HG03378 (cell line): ENCODE measurements around the gene RNF113B.

ENCODE experiments used
- ATAC-seq: cut with Tn5 transposase; IDR thresholded peaks from one replicate; pipeline ENCODE4 v1.9.1; 2021; ENCODE audit warnings: mild to moderate bottlenecking, moderate library complexity; ENCODE audit not compliant: unreplicated experiment

RNF113B gene

DNA sequence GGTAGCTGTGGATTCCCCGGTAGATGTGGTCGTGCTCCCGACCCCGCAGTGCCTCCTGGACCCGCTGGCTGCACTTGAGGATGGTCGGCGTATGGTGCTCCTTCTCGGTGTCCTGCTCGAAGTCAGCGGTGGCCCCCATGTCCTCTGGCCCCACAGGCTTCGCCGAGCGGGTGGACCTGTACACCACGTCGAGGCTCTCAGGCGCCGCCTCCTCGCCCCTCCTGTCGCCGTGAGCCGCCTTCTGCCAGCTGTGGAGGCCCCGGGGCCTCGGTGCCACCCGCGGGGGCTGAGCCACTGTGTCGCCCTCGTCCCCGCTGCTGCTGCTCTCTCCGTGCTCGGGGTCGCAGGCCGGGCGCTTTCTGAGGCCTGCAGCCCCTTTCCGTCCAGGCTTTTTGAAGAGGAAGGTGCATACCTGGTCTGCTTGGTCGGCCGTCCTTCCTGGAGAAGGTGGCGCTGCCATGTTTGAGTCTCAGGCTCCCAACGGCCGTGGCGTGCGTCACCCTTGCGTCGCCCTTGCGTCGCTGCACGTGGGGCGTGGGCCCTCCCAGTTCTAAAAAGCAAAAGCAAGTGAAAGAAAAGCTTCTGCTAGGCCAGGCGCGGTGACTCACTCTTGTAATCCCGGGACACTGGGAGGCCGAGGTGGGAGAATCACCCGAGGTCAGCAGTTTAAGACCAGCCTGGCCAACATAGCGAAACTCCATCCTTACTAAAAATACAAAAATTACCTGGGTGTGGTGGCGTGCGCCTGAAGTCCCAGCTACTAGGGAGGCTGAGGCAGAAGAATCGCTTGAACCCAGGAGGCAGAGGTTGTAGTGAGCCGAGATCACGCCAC, at the start of gene RNF113B:
Gene RNF113B (minus strand): TSS at position 493 of the 832 bp plus-strand sequence. CDS start 33 bp downstream, at position 460.
- ATAC-seq: no peak

- ATAC-seq: no peak
Observed at GRCh38 chr13:98226496-98226895, 49.4 kb upstream of the RNF113B start.

- ATAC-seq: no peak
Observed at GRCh38 chr13:98225036-98225940, 48.2 kb upstream of the RNF113B start.

GRCh38 chr13:98224557-98224956, 47.5 kb upstream of the RNF113B start:
- ATAC-seq: no peak

DNA sequence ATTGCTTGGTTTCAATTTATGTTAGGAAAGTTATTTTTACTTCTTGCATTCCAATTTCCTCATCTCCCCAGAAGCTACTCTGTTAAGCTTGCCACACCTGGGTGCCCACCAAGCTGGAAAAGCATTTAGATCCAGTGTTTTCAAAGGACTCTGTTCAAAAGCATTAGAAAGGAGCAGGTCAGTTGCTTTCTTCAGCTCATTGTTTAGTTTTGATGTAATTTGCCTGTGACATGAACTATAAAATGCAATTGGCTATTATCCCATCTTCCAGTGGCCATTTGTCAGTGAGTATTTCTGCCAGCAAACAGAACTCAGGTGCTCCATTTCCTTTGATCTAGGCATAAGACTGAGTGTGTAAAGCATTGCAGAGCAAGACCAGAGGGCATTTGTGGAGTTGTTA, 46.7 kb upstream of the RNF113B start:
- ATAC-seq: no peak

DNA sequence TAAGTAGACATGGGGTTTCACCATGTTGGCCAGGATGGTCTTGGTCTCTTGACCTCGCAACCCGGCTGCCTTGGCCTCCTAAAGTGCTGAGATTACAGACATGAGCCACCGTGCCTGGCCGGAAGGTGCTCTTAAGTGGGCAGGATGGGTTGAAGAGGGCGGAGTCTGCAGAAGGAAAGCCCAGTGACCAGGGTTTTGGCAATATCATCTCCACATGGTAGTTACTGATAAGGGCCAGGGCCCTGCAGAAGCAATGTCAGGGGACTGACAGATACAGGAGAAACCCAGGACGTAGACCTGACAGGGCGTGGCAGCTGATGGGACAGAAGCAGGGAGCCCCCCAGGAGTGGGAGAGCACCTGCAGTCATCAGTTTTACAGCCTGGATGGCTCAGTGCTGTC, 45.7 kb upstream of the RNF113B start:
- ATAC-seq: no peak

- ATAC-seq: no peak
Observed at GRCh38 chr13:98222081-98222554, 45.0 kb upstream of the RNF113B start.

DNA sequence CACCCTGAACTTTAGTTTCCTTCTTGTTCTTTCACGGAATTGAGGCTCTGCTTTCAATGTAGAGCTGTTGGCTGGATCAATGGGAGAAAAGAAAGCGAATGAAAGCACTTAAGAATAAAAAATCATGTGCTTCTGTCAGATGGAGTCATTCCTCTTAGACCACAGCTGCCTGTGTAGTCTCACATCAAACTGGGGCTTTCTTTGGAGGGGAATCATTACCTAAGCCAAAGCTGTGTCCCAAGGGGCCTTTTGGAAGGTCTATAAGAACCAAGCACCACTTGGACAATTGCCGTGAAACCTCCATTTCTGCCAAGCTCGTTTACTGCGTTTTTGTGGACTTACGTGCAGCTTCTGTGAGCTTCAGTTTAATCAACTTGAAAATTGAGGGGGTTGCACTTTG, 44.2 kb upstream of the RNF113B start:
- no peak for ATAC-seq

- ATAC-seq: no peak
Observed at GRCh38 chr13:98220271-98220791, 43.3 kb upstream of the RNF113B start.

DNA sequence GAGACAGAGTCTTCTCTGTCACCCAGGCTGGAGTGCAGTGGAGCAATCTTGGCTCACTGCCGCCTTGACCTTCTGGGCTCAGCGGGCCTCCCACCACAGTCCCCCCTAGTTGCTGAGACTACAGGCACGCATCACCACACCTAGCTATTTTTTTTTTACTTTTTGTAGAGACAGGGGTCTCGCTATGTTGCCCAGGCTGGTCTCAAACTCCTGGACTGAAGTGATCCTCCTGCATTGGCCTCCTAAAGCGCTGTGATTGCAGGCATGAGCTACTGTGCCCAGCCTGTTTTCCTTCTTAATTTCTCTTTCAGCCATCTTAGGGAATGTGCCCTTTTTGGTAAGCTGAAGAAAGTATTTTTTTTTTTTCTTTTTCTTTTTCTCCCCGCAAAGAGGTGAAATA, 42.6 kb upstream of the RNF113B start:
- ATAC-seq: no peak

GRCh38 chr13:98217597-98217996, 40.5 kb upstream of the RNF113B start:
- no peak for ATAC-seq

DNA sequence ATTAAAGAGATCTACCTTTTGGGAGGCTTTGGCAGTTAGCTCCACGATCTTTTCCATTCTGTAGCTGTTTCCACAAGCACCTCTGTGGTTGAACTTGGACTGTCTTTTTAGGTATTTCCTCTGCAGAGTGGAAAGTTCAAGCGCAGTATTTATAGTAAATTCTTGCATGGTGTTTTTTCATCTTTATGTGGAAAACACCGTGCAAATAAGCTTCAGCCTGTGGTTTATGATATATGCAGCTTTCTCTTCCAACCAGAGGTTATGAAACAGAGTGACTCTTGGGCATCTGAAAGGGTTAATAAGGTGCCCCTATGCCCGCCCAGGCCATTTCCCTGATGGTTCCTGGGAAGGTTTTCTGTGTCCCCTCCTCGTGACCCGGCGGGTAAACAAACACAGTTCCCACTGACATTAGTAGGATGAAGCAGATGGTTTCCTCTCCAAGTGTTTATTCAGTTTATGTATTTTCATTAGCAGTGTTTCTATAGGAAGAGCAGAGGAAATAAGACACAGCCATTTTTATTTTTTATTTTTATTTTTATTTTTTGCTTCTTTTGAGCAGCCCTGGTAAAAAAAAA, 39.7 kb upstream of the RNF113B start:
- ATAC-seq: no peak

DNA sequence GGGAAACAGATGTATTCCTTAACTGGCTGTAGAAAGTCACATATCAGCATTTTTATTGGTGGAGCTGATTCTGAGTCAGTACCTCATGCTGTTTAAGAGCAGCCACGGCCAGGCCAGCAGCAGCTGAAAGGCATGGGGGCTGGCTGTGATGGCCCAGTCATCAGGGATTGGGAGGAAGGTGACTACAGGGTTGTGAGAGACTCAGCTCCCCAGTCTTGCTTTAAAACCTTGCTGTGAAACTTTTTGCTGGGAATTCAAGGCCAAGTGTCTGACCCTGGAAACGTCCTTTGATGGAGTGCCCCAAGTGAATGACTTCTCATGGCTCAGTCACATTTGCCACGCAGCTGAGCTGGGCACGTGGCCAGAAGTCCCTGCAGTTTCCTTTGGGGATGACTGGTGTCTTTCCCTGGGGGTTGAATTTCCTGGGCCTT, 39.1 kb upstream of the RNF113B start:
- no peak for ATAC-seq

DNA sequence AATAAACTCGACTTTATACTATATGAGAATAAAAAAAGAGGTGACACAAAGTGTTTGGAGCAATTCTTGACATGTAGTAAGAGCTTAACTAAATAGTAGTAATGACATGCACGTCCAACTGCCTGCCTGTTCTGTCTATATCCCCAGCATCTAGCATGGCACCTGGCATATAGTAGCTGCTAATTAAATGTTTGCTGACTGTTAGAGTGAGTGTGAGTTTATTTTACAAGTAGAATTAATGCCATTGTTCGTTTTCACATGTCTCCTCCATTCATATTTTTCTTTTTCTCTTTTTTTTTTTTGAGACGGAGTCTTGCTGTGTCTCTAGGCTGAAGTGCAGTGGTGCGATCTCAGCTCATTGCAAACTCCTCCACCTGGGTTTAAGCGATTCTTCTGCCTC, 38.4 kb upstream of the RNF113B start:
- ATAC-seq: no peak

DNA sequence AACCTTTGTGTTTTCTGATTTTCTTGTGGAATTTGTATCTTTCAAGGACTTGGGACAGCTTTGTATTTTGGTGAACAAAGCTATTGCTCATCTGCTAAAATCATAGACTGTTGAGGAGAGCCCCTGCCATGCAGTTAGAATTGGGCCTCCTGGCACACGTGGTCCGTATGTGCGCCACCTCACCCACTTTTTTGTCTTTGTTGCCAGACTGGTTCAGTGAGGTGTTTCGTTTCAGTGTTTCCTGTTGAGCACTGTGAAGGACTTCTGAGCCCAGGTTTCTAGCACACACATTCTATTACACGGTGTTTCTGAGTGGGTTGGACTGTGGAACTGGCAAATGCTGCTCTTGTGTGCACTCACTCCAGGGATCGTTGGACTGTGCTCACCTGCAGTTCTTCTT, 37.6 kb upstream of the RNF113B start:
- ATAC-seq: no peak

- no peak for ATAC-seq
Observed at GRCh38 chr13:98214008-98214643, 37.1 kb upstream of the RNF113B start.

- no peak for ATAC-seq
Observed at GRCh38 chr13:98213354-98213753, 36.3 kb upstream of the RNF113B start.

GRCh38 chr13:98212763-98213162, 35.7 kb upstream of the RNF113B start:
- ATAC-seq: no peak

DNA sequence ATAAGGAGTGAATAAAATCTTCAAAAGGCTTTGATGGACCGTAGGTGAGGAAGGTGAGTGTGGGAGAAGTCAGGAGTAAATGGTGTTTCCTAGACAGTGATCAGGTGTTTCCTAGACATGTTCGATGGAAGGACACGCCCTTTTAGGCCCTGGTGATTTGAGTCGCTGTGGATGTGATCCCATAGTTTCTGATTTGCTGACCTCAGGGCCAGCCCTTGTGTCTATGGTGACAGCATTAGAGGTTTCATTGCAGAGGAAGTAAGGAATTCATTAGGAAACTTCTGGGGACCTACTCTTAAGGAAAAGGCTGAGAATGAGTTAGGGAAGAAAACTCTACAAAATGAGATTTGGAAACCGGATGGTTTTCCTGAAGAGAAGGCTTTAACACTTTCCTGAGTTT, 31.5 kb upstream of the RNF113B start:
- ATAC-seq: no peak

DNA sequence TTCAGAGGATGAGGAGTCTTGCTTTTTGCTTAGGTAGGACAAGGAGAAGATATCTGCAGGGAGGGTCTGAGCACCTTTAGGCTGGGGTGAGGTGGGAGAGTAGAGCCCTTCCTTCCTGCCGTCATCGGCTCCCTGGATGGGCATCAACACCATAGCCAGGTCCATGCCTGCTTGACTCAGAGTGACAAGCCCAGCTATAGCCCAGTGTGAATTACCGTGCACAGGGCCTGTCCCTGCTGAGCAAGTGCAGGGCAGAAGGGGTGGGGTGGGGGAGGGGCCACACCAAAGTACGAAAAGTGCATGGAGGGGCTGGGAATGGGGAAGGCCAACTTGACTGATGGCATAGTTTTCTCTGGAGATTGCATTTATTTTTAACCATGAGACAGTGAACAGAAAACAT, 30.3 kb upstream of the RNF113B start:
- ATAC-seq: no peak

DNA sequence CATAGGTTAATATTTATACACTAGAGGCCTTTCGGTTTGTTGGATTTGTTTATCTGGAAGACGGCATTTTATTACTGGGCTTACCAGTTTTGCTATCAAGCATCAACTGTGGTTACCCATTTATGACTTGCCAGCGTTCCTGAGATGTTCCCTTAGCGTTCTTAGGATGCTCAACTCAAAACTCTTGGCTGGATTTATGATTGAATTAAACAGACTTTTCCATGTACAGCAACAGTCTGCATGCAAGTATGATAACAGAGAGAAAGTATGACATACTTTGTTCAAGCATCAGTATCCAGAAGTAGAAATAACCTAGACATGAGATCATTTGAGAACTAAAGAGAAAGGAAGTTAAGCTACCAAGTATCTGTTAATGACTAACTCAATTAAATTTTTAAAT, 29.9 kb upstream of the RNF113B start:
- no peak for ATAC-seq
